ENCODE results near the gene GNAI3.
A peak's percentile ranks its signal among the peaks of the same experiment; 100 is the strongest.
"Not testable (repeated sequence)": the region's sequence is repeated elsewhere in the genome, so short reads cannot be mapped to it uniquely, and the experiment has no call there.

Gene GNAI3

DNA sequence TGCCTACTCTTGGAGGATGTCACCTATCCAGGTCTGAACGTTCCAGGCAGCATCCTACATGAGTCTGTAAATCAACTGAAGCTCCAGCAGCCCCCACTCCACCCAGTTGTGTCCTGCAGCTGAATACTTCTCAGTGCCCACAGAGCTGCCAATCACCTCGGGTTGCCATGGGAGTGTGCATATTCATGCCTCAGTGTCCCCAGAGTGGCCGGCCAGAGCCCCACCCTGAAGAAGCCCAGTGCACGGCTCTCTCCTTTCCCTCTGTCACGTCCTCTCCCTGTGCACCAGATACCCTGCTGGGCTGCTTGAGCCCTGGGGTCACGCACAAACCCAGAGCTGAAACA is 91.4 kb downstream of the GNAI3 start:
- no peak for DNase-seq

DNA sequence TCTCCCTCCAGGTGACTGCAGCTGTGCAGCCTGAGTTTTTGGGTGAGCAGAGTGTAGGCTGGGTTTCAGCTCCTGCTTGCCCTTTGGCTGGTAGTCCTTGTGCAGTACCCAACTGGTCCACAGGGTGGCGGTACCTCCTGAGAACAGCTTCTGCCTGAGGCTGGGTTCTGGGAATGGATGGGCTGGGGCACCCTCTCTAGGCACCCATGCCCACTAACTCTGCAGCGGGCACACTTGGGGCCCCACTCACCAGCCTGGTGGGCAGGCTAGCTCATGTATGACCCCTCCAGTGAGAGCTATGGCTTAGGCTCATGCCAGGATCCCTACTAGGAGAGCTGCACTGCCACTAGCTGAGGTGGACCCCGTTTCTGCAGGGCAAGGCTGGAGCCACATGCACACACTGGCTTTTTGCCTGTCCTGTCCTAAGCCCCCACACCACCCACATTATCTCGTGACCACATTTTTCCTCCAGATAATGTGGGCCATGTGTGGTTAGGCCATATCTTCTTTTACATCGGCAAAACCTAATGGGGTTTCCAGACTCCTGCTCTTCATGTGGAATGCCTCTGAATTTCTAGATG is 92.0 kb downstream of the GNAI3 start:
- DNase-seq: peak; percentile 66 to 93 (median 78)

DNA sequence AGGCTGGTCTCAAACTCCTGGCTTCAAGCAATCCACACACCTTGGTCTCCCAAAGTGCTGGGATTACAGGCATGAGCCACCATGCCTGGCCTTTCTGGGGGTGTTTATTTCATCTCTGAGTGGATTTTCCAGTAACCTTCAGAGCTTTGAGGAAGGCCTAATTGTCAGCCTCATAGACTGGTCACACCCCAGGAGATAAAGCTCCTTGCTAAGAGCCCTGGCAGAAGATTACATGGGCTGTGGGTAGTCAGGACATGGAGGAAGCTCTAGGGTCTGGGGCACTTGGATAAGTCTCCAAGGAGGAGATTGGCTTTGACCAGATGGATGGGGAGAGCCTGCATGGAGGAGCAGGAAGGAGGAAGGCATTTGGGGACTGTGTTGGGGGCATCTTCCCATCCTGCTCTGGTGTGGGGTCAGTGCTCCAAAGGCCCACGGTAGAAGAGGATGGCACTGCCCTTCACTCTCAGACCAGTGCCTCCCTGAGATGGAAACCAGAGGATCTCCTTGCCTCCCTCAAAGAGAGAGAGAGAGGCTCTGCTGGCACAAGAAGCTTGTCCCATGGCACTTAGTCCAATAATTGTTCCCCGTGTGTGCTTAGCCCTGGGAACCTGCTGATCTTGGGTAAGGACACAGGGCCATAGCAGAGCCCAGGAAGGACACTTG is 92.8 kb downstream of the GNAI3 start:
- no peak for DNase-seq

DNA sequence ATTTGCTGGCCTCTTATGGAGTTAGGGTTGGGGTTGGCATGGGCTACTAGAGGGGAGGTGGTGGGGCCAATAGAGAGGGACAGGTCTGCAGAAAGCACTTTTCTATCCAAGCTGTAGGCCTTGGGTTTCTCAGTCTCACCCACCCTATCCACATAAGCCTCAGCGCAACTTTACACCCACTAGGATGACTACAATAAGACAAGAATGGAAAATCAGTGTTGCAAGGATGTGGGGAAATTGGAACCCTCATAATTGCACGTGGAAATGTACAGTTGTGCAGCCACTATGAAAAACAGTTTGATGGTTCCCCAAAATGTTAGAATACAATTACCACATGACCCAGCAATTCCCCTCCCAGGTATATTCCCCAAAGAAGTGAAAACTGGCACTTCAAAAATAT is 93.4 kb downstream of the GNAI3 start:
- no peak for DNase-seq

DNA sequence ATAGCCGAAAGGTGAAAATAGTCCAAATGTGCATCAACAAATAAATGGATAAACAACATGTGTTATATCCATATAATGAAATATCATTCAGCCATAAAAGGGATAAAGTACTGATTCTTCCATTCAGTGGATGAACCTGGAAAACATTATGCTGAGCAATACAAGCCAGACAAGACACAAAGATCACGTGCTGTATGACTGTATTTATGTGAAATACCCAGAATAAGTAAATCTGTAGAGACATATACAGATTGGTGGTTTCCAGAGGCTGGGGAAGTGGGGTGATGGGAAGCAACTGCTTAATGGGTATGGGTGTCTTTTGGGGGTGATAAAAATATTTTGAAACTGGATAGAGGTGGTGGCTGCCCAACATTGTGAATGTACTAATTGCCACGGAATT is 94.2 kb downstream of the GNAI3 start:
- no peak for DNase-seq

DNA sequence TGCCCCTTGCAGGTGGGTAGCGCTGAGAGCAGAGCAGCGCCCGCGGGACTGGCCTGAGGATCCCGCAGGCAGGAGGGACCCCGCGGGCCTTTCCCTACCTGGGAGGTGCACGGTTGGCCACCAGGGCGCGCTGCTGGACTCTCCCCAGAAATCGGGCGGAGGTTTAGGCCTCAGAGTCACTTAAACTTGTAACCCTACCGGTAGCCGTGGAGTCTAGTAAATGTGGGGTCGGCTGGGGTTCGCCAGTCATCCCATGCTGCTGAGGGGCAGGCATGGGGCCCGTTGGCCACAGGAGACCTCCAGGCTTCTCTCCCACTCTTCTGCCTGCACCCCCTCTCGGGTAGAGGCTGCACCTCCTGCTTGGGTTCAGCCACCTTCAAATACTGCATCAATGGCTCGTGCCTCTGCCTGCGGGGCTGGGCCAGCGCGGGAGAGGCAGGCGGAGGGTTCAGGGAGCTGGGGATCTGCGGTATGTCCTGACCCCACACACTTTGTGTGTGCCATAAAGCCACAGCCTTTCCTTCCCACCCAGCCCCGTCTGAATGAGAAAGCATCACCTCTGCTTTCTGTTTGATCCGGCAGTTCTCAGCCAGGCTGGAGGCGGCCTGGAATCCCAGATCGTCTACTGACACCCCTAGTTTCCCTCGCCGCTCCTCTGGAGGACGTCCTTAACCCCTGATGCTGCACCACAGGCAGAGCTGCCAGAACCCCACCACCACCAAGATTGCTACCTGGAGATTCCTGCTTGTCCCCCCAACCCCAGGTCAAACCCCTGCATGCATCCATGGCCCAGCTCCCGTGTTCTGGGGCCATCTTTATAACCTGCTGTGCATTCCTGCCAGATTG is 95.2 kb downstream of the GNAI3 start:
- DNase-seq: peak; percentile 56 to 85 (median 75)

DNA sequence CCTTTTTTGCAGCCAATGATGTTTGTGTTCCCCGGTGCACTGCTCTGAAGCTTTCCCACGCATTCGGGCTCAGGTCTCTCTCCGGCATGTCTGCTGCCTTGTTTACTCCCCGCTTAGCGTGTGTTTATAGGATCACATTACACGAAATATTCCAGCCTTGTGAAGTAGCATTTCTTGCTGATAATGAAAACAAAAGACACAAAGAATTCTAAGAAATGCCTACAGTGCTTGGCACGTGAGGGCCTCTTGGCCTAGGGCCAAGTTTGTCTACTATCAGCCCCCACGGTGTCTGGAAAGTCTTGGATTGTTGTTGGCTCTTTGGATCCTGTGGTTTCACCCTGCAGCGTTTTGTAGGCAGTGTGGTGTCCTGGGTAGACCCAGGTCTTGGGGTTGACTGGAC is 96.3 kb downstream of the GNAI3 start:
- no peak for DNase-seq

DNA sequence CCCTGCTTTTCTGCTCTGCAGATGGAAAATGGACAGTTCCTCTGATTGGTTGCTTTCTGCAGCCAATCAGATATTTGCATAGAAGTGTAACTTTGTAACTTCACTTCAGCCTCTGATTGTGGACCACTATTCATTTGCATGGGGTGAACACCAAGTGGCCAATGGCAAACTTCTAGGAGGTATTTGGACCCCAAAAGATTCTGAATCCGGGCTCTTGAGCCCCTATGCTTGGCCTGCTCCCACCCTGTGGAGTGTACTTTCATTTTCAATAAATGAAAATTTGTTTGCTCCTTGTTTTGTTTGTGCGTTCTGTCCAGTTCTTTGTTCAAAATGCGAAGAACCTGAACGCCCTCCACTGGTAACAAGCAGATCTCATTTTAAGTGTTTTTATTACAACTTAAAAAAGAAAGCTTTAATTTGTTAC is 101.1 kb downstream of the GNAI3 start:
- DNase-seq: peak in 1 of 5 experiments; percentile 46

DNA sequence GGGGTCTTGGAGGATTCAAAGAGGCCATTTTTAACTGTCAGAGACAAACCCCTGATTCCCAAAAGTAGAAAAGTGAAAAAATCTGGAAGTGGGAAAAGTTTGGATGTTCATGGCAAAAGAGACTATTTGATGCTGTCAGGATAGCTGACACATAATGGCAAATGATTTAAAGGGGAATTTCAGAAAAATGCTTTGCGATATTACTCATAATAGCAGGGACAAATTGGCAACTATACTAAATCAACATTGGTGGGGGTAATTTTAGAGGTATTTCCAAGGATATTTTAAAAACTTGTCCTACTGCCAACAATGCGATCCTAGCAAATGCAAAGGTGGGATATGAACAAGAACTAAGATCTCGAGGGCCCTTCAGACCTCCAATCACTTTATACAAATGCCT is 102.2 kb downstream of the GNAI3 start:
- DNase-seq: no peak

DNA sequence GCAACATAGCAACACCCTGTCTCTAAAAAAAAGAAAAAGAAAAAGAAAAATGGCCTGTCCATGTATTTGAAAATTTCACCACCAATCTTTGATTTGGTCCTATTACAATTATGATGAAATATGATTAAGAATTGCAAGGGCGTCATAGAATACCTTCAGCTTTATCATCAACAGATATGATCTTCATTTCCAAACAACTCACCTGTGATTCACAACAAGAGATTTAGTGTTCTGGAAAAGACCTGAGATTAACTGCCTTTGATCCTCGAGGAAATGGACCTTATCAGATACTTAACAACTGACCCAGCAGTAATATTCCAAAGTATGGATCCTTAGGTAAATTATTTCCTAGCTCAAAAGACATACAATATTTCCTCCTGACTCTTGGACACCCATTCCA is 104.0 kb downstream of the GNAI3 start:
- DNase-seq: no peak

DNA sequence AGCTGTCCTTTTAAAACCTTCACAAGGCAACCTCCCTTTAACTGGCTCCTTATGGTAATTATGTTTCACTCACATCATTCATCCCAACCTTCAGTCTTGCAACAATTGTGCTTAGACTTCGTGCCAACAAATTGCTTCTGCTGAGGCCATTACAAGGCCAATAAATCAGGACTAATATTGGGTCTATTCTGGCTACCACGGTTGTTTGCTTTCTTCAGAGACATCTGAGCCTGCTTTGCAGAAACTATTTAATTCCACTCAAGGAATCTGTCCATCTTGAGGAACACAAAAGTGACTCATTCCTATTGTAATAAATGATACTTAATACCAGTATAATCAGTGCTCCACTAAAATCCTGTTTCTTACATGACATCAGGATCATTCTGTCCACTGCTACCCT is 104.9 kb downstream of the GNAI3 start:
- DNase-seq: no peak

DNA sequence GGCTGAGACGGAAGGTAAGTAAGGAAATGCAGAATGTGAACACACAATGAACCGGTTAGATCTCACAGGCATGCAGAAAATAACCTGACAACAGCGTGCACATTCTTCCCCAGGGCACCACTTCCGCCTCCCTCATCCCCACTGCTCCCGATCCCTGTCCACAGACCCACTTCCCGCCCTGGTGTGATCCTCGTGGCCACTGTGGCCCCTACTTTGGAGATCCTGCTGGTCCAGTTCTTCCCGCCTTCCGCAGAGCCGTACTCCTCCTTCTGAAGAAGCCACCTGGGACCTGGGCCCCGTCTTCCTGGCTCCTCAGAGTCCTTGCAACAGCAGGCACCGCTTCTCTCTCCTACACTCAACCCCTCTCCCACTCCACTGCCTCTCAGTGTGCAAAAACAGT is 106.1 kb downstream of the GNAI3 start:
- no peak for DNase-seq

DNA sequence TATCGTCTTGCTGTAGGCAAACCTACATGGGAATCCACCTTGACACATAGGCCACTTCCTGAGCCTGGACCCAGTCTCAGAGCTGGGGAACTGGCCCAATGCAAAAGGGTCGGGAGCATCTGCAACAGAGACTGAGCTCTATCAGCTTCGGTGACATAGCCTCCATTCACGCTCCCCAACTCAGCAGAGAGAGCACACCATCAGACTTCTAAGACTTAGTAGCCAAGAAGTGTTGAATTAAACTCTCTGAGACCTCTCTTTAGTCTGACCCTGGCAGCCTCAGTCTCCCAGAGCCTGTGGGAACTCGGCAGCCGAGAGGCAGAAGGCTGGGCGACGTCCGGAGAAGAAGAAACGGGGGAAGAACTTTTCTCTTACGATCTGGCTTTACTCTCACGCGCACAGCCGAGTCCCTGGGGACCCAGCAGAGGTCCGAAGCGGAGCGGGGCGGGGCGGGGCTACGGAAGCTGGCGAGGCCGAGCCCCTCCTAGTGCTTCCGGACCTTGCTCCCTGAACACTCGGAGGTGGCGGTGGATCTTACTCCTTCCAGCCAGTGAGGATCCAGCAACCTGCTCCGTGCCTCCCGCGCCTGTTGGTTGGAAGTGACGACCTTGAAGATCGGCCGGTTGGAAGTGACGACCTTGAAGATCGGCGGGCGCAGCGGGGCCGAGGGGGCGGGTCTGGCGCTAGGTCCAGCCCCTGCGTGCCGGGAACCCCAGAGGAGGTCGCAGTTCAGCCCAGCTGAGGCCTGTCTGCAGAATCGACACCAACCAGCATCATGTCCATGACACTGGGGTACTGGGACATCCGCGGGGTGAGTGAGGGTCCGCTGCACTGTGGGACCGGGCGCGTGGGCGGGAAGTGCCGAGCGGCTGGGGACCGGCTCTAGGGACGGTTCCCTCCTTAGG is 107.5 kb downstream of the GNAI3 start, which contains the start of gene GSTM4:
Gene GSTM4, plus strand, starts transcription at position 485 of the 905 bp plus-strand sequence. Its CDS starts 291 bp downstream, at position 776.
- DNase-seq: peak; percentile 23 to 70 (median 39)

DNA sequence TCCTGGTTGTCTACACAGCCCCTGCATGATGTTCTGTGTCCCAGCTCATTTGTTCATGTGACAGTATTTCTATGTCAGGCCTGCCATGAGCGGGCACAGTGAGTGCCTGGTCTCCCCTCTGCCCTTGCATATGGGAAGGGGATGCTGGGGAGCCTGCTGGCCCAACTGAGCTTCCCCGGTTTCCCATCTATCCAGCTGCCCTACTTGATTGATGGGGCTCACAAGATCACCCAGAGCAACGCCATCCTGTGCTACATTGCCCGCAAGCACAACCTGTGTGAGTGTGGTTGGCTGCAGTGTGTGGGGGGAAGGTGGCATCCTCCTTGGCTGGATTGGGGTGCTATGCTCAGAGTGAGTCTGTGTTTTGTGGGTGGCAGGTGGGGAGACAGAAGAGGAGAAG is 109.0 kb downstream of the GNAI3 start:
- no peak for DNase-seq

DNA sequence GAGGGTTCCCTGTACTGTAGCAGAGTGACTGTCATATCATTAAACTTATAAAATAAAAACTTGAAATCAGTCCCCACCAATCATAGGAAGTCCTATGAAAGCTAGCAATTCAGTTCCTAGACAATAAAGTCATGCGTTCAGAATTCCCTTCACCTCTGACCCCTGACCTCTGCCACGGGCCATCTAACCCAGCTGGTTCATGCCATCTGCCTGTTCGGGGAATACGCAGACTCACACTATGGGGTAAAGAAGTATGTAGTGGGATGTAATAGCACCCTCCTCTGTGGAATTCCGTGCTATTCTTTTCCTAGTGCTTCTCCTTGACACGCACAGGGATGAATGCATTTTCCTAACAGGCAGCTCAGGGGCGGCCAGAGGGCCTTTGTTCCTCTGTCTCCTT is 109.6 kb downstream of the GNAI3 start:
- no peak for DNase-seq

DNA sequence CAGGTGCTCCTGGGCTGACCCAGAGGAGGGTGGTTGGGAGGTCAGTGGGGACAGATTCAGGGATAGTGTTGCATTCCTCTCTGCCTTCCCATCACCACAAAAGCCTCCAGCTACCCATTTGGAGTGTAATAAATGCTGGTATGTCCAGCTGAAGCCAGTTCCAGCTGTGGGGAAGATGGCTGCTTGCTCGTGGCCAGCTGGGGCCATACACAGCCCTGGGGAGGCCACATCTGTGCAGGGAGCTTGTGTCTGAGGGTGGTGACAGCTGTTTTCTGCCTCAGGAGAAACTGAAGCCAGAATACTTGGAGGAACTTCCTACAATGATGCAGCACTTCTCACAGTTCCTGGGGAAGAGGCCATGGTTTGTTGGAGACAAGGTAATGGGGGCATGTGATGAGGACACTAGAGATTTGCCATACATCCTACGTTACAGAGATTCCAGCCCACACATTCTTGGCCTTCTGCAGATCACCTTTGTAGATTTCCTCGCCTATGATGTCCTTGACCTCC is 110.2 kb downstream of the GNAI3 start:
- no peak for DNase-seq

DNA sequence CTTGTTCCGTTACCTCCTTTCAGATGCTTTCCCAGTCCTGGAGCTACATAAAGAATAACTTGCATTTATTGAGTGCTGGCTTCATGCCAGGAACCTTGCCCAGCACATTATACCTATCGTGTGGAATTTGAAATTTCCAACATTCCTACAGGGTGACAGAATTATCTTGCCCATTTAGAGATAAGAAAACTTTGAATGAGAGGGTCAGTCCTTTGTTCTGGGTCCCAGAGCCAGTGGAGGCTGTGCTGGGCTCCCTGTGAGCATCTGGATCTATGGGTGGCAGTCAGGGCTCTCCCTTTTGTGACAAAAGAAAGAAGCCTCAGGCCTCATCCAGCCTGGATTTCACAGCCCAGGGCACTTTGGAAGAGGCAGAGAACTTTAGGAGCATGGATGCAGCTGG is 110.7 kb downstream of the GNAI3 start:
- DNase-seq: no peak

DNA sequence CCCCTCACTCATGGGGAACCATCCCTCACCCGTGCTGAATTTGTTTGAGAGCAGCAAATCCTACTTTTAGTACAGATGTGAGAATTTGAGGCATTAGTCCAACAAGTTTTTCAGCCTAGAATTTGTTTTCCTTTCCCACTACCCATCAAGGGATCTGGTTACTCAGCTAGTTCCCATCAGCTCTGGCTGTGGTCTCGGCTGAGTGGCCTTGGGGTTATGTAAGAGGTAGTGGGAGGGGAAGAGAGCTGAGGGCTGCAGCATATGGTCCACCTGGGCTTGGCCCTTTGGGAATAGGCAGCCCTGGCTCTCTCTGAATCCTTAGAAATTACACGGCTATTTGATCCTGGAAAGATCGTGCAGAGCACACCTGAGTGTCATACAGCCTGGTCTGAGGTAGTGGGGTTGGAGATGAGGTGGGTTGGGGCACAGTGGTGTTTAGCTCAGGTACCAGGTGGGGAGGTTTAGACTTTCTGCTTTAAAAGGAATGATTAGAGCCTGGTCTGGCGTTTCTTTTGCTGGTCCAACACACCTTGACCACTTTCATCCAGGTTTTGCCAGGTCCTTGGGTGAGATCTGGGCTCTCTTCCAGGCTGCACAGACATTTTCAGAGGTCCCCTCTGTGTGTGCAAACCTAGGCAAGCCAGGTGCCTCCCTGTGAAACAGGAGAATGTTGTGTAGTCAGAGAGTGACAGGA is 111.7 kb downstream of the GNAI3 start:
- no peak for DNase-seq

DNA sequence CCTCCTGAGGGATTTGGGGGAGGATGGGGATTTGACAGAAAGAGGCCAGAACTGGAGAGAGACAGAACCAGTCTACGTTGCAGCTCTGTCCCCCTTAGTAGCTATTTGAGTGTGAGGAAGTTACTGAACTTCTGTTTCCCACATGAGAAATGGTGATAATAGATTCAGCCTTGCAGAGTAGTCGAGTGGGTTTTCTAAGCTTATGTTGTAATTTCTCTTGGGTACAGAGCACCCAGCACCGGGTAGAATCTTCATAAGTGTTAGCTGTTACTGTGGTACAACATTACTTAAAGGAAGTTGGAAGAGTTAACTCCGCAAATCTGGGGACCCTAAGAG is 112.2 kb downstream of the GNAI3 start:
- not testable (repeated sequence) for DNase-seq

DNA sequence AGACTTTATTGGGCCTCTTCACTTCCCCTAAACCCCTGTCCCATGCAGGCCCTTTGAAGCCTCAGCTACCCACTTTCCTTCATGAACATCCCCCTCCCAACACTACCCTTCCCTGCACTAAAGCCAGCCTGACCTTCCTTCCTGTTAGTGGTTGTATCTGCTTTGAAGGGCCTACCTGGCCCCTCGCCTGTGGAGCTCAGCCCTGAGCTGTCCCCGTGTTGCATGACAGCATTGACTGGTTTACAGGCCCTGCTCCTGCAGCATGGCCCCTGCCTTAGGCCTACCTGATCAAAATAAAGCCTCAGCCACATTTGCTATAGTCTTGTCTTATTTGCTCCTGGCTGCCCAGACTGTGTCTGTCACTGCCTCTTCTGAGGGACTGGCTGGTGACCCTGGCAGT is 113.0 kb downstream of the GNAI3 start:
- no peak for DNase-seq

DNA sequence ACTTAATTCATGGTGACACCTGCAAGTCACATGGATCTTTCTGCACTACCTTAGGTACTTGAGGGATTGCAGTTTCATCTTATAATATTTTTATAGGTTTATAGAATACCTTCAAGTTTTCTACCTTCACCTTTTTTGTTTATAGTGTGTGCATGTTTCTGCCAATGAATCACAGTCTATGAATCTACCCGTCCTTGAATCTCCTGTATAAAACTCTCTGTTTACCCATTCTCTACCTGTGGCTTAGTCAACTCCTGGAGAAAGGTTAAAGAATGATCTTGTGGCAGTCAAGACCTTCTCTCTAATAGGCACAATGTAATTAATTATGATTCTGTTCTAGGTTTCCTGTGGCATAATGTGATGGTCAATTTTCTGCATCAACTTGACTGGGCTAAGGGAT is 116.3 kb downstream of the GNAI3 start:
- no peak for DNase-seq
